ENCODE measurements around the gene GPRC5D.

The GPRC5D gene

DNA sequence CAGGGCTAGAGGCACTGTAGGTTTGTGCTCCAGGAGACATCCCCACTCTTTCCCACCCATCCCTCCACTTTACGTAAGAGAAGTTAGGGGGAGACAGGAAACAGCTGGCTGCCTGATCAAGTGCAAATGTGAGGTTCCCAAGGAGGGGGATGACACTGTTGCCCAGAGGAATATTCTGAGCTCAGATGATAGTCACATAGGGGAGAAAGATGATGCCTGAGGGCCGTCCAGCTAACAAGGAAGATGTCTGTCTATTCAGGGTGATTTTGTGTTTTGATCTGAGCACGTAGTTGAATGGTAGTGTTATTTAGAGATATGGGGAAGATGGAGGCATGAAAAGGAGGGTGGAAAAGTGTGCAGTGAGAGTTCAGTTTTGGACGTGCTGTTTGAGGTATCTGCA lies 13.9 kb upstream of the GPRC5D start:
- TF ChIP-seq GATA2 (IDR thresholded peaks at IDR 0.05; ENCODE audit: low read depth, low read length) (no peak), GATA3 (IDR thresholded peaks at IDR 0.05; ENCODE audit: low read depth, low read length) (no peak)

DNA sequence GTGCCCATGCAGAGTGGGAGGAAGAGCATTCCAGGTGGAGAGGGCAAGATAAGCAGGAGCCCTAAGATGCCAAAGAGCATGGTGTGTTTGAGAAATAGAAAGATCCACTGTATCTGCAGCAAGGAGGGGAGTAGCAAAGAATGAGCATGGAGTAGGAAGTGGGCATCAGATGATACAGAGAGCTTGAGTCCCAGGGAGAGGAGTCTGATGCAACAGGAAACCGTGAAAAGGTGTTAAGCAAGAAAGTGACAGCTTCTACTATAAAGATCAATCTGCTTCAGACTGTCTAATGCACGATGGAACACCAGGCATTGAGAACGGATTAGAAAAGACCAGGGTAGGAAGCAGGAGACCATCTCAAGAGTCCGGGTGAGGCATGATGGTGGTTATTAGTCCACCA lies 12.3 kb upstream of the GPRC5D start:
- TF ChIP-seq GATA2 (IDR thresholded peaks at IDR 0.05; ENCODE audit: low read depth, low read length) (no peak), GATA3 (IDR thresholded peaks at IDR 0.05; ENCODE audit: low read depth, low read length) (no peak)

DNA sequence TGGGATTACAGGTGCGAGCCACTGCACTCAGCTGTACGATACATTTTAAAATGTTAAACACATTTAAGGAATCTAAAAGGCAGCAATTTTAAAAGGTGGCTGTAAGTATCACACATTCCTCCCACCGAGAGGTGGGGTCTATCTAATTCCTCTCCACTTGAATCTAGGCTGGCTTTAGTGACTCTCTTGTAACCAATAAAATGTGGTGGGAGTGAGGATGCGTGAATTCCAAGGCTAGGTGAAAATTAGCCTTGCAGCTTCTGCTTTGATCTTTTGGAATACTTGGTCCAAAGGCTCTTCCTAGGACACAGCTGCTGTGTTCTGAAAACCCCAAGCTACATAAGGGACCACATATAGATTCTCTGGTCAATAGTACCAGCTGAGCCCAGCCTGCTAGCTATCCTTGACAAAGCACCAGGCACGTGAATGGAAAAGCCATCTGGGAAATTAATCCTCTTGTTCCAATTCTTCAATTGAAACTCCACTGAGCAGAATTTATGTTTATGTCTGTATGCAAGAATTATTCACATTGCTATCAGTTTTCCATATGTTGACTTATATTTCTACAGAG lies 8.8 kb upstream of the GPRC5D start:
- no peak for TF ChIP-seq GATA3 (IDR thresholded peaks at IDR 0.05; ENCODE audit: low read depth, low read length)
- TF ChIP-seq GATA2 (IDR thresholded peaks at IDR 0.05; ENCODE audit: low read depth, low read length) = no peak

DNA sequence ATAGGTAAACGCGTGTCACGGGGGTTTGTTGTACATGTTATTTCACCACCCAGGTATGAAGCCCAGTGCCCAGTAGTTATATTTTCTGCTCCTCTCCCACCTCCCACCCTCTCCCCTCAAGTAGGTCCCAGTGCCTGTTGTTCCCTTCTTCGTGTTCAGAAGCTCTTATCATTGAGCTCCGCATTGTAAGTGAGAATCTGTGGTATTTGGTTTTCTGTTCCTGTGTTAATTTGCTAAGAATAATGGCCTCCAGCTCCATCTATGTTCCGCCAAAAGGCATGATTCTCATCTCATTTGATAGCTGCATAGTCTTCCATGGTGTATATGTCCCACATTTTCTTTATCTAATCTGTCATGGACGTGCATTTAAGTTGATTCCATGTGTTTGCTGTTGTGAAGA lies 6.9 kb upstream of the GPRC5D start:
- TF ChIP-seq GATA2 (IDR thresholded peaks at IDR 0.05; ENCODE audit: low read depth, low read length) = no peak
- no peak for TF ChIP-seq GATA3 (IDR thresholded peaks at IDR 0.05; ENCODE audit: low read depth, low read length)

DNA sequence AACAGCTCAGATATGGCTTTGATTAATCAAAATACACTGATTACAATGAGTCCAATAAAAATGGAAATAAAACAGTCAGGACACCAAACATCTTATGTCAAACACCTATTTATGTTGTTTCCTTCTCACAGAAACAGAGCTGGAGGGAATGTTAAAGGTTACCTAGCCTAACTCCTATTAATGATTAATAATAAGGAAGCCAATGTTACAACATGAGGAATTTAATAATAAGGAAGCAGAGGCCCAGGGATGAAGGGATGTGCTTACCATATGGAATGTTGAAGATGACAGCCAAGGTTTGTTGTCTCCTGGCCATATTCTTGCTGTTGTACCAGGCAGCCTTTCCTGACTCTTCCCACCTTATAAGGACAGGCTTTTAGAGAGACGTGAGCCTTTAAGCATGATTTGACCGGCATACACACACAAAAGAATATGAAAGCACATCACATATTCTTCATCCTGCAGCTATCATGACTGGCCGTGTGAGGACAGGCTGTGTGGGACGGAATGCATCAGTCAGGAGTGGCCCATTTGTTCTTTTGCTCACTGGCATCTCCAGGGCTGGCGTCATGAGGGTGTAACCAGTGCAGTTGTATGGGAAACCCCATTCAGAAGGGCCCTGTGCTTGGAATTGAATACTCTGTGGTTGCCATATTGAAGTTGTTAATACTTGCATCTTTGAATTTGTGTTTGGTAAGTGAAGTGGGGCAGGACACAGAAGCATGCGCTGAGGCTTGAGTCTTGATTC lies 3.1 kb upstream of the GPRC5D start:
- TF ChIP-seq GATA2 (IDR thresholded peaks at IDR 0.05; ENCODE audit: low read depth, low read length) = no peak
- no peak for TF ChIP-seq GATA3 (IDR thresholded peaks at IDR 0.05; ENCODE audit: low read depth, low read length)

DNA sequence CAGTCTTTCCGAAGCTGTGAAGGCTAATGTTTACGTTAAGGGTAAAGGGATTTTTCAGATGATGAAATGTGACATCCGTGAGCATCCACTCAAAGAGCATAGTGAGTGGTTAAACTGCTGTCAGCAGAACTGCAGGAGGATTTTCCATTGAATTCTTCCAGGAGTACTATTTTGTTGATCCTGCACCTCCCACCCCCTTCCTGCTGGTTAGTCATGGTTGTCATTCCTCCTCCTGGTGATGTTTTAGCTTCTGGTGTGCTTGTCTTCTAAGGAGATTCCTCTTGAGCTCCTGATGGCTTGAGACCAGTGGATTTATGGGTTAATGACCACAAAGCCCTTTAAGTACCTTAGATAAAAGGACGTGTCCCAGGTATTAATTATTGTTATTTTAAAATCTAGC lies 2.4 kb upstream of the GPRC5D start:
- no peak for TF ChIP-seq GATA2 (IDR thresholded peaks at IDR 0.05; ENCODE audit: low read depth, low read length)
- TF ChIP-seq GATA3 (IDR thresholded peaks at IDR 0.05; ENCODE audit: low read depth, low read length) = no peak

DNA sequence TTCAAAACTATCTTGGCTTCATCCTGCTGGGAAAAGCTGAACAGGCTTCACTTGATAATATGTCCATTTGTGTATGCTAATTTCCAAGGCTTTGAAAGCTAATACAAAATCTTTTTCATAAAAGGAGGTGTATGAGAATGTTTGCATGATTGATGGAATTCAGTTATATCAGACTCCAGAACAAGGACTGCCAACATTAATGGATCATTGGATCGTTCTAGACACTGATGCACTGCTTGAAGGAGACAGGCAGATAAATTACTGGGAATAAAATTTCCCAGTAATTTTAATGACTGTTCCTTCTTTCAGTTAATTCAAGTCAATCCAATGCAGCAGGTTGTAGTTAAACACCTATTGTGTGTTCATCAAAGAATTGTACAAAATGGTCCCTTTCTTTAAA lies 466 bp downstream of the GPRC5D start:
- TF ChIP-seq GATA3 (IDR thresholded peaks at IDR 0.05; ENCODE audit: low read depth, low read length) = no peak
- no peak for TF ChIP-seq GATA2 (IDR thresholded peaks at IDR 0.05; ENCODE audit: low read depth, low read length)

DNA sequence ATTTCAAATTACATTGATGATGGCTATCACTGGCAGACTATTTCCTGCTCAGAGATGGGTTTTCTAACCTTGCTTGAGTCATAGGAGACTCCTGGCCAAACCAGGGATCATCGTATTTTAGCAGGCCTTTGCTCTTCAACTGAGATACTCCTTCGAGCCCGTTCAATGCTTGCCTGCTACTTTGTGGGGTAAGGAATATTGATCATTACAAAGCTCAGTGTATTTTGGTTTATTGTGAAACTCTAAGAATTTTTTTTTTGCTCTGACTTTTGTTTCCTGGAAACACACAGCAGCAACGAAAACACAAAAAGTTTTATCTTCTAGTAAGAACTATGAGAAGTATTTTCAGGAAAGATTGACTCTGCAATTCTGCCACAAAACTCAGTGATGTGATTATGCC lies 4.1 kb downstream of the GPRC5D start:
- TF ChIP-seq GATA2 (IDR thresholded peaks at IDR 0.05; ENCODE audit: low read depth, low read length) = no peak
- no peak for TF ChIP-seq GATA3 (IDR thresholded peaks at IDR 0.05; ENCODE audit: low read depth, low read length)

DNA sequence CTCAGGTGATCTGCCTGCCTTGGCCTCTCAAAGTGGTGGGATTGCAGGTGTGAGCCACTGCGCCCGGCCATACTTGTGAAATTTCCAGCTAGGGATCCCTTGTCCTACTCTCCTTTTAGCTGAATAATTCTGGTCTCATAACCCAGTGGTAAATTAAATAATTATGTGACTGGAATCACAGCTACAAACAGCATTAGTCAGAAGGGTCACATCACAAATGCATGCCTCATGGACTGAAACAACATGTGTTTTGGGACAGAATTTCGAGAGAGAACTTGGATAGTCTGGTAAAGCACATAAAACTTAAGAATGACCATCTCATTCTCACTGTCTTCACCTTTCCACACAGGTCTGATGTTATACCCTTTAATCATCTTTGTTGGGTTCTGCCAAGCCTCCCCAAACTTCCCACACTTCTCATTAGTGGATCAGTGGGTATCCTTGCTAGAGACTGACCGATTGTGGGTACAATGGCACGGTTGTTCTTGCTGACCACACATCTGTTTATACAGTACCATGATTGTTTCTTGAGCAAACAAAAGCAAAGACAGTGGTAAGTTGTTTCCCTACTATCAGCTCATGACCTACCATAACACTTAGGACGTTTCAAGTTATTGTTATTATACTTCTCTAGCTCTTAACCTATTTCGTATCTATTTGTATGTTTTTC lies 5.1 kb downstream of the GPRC5D start:
- TF ChIP-seq GATA2 (IDR thresholded peaks at IDR 0.05; ENCODE audit: low read depth, low read length) = no peak
- TF ChIP-seq GATA3 (IDR thresholded peaks at IDR 0.05; ENCODE audit: low read depth, low read length) = no peak

DNA sequence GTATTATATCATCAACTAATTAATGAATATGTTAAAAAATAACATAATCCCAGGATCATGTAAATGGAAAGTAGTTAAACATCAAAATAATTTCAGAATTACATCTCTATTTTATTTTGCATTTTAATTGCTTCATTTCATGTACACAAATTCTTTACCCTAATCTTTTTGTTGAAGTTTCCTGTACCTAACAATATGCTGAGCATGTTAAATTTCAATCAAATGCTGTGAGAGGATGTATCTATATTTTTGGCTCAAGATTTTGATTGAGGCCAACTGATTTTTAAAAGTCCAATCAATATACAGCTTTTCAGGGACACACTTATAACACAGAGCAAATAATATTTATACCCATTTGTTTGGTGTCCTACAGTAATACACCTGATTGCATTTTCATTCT lies 6.4 kb downstream of the GPRC5D start:
- no peak for TF ChIP-seq GATA2 (IDR thresholded peaks at IDR 0.05; ENCODE audit: low read depth, low read length)
- TF ChIP-seq GATA3 (IDR thresholded peaks at IDR 0.05; ENCODE audit: low read depth, low read length) = no peak

DNA sequence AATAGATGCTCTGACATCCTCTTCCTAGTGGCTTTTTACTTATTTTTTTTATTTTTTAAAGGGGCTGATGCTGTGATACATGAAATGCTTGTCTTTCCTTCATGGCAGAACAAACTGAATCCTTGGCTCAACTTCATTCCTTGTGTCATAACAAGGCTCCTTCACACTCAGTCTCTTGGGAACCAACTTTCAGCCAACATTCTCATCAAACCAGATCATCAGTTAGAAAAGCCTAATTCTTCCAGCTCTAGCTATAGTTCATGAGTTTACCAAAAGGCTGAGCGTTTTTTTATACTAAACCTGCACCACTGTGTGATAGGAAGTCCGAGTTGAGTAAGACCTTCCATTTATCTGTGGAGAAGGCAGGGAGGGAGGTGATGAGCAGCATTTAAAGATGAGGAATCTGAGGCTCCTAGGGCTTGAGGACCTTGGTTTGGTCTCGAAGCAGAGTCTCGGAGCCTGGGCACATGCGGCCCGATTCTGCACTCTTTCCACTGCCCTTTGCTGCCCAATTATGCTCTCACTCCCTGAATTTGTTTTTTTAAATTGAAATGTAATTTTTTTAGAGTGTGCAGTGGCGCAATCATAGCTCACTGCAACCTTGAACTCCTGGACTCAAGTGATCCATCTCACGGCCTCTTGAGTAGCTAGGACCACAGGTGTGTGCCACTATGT lies 8.2 kb downstream of the GPRC5D start:
- no peak for TF ChIP-seq GATA3 (IDR thresholded peaks at IDR 0.05; ENCODE audit: low read depth, low read length)
- no peak for TF ChIP-seq GATA2 (IDR thresholded peaks at IDR 0.05; ENCODE audit: low read depth, low read length)

DNA sequence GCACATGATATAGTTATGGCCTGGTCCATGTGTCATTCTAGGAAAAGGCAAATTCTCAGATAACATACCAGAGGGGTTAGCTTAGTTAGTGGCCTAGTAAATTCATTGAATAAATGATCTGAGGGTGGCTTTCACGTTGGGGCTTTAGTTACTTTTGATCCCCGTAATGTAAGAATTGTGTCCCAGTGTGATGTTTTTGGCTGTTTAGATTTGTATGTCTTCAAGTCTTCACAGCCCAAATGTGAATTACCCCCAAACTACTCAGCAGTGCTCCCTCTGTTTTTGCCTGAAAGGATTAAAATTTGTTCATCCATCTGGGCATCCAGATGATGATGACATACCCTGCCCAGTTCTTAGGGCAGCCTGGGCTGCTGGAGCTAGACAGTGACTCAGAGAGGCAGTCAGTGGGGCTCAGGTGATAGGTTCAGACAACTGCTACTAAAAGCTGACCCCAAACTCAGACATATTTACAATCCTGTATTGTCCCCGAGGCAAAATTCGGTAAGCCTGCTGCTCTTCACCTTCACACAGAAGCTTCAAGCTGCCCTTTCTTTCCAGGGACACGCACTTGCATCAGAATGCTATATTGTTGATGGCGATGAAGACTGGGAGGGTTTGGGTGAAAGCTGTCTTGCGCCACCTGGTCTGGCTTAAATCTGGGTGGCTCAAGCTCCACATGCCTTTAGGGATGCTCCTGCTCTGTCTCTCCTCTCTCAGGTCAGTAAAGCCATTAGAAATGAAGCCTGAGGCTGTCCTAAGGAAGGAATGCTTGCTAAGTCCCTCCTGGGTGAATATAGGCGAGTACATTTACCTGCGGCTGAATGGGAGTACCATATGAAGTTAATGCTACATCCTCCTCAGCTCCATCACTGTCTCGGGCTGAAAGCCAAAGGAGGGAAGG lies 10.3 kb downstream of the GPRC5D start:
- TF ChIP-seq GATA3 (IDR thresholded peaks at IDR 0.05; ENCODE audit: low read depth, low read length) (no peak), GATA2 (IDR thresholded peaks at IDR 0.05; ENCODE audit: low read depth, low read length) (no peak)

DNA sequence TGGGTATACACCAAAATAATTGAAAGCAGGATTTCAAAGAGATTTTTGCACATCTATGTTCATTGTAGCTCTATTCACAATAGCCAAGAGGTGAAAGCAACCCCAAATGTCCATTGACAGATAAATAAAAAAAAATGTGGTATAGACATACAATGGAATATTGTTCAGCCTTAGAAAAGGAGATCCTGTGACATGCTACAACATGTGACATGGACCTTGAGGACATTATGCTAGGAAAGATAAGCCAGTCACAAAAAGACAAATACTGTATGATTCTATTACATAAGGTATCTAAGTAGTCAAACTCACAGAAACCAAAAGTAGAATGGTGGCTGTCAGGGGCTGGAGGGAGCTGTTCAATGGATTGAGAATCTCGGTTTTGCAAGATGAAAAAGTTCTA lies 12.1 kb downstream of the GPRC5D start:
- TF ChIP-seq GATA2 (IDR thresholded peaks at IDR 0.05; ENCODE audit: low read depth, low read length) (no peak), GATA3 (IDR thresholded peaks at IDR 0.05; ENCODE audit: low read depth, low read length) (no peak)

DNA sequence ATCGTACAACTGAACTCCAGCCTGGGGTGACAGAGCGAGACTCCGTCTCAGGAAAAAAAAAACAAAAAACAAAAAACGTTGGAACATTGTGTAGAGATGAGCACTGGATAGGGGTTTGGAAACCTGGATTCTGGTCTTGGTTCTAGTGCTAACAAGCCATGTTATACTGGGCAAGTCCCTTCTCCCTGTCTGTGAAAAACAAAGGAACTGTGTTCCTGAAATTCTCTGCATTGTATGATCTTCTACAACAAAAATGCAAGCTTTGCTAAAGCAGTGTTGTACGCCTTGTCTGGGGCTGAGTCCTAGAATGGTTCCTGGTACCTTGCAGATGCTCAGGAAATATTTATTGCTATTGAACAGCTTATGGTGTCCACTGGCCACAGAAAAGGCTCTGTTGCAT lies 13.4 kb downstream of the GPRC5D start:
- TF ChIP-seq GATA3 (IDR thresholded peaks at IDR 0.05; ENCODE audit: low read depth, low read length) (no peak), GATA2 (IDR thresholded peaks at IDR 0.05; ENCODE audit: low read depth, low read length) (no peak)

All from SH-SY5Y (cell line).